ENCODE measurements around the gene FADS1.
A peak's percentile ranks its signal among the peaks of the same experiment; 100 is the strongest.

The FADS1 gene

DNA sequence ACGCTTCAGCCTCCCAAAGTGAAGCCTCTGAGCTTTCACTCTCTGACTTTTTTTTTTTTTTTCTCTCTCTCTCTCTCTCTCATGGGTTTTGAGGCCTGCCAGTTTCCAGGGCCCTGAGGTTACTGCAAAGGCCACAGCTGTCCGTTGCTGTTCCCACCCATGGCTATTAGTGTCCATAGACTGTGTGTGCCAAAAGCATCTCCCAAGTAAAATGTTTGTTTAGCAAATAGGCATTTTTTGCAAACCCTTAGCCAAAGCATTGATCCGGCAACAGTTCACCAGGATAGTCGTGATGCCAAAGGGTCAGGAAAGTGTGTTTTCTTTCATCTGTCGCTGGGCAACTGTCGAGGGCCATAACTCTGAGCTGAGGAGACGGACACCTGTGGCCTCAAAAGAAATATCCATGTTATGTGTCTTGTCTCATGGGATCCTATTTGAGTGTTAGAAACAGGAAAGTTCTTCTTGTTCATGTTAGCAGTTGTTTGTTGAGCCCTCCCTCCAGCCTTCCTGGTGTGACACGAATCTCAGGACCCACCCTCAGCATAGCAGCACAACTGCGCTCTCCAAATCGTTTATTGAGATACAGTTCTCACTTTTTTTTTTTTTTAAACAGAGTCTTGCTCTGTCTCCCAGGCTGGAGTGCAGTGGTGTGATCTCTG, 29.7 kb upstream of the FADS1 start:
- DNase-seq (ENCODE audit: low read depth), result no peak

DNA sequence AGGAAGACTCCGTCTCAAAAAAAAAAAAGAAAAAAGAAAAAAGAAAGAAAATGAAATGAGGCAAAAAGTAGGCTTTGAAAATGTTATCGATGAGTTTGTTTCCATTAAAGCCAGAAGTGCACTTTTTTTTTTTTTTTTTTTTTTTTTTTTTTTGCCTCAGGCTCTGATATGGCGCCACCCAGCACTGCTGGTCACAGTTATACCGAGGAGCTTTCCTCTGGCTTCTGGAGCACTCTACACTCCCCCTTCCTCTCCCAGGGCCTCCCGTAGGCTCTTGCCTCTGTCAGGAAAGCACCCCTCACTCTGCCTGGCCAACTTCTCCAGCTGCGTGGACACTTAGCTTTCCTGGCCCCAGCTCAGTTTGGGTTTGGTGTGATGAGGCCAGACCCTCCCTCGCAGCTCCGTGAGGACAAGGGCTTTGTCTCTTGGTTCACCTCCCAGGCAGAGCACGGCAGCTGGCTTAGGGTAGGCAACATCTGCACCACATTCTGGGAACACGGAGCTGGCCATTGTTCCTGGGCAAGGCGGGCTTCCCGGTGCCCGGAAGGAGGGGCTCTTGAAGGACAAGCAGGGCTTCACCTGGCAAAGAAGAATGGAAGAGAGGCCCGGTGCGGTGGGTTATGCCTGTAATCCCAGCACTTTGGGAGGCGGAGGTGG, 28.2 kb upstream of the FADS1 start:
- no peak for DNase-seq (ENCODE audit: low read depth)

DNA sequence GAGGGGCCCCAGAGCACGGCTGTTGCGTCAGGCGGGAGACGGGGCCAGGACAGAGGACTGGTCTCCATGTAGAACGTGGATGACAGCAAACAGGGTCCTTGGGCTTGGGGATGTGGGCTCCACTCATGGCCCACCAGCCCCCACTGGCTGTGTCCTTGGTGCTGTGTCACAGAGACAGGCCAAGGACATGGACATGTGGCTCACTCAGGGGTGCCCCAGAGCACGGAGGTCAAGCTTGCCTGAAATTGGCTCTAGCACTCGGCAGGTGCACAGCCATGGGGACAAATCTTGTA, 25.7 kb upstream of the FADS1 start:
- no peak for DNase-seq (ENCODE audit: low read depth)

DNA sequence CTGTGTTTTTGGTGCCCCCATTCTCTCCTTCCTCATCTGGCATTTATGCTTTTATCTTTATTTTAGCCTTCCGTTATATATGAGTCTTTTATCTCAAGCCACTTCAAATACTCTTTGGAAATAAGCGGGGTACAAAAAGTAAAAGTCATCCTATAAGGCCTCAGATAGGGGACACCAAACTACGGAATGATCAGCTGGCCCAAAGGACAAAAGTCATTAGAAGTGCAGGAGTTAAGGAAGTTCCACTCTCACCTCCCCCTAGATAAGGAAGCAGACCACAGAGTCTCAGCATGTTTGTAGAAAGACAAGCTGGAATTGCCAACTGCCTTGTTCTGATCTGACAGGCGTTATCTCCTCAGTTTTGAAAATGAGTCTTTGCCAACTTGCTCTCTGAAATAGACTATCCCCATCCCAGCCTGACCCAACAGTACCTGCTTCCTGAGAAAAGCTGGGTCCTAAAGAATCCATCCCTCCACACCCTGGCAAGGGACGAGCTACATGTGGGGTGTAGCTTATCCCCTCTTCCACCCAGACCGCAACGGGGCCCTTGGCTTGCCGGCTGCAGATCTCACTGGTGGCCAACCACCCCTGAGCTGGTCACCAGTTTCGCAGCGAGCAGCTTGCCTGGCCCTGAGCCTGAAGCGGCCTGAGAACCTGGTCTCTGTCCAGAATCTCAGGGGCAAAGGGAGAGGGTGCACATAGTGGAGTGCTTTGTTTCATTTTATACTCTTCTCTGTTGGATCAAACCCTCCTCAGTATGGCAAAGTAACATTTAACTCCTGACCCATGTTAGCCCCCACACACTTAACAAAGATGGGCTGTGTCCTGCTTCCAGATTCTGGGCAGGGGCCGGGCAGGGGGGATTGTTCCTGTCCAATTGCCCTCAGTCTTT, 25.1 kb upstream of the FADS1 start:
- DNase-seq (ENCODE audit: low read depth), result no peak

DNA sequence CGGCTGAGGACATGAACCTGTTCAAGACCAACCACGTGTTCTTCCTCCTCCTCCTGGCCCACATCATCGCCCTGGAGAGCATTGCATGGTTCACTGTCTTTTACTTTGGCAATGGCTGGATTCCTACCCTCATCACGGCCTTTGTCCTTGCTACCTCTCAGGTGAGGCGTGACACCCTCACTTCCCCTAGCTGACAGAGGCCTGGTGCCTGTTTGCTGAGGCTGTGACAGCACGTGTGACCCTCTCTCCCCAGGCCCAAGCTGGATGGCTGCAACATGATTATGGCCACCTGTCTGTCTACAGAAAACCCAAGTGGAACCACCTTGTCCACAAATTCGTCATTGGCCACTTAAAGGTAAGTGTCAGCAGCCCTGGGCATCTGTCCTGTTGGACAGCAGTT, 23.6 kb upstream of the FADS1 start:
- DNase-seq (ENCODE audit: low read depth), result no peak

DNA sequence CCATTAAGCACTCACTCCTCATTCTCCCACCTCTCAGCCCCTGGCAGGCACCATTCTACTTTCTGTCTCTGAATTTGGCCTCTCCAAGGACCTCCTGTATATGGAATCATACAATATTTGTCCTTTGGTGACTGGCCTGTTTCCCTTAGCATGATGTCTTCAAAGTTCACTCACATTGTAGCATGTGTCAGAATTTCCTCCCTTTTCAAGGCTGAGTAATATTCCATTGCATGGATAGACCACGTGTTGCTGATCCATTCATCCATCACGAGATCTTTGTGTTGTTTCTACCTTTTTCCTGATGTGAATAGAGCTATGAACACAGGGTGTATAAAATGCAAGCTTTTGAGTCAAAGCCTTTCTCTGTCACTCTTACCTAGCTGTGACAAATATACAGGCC, 22.9 kb upstream of the FADS1 start:
- DNase-seq (ENCODE audit: low read depth), result no peak

DNA sequence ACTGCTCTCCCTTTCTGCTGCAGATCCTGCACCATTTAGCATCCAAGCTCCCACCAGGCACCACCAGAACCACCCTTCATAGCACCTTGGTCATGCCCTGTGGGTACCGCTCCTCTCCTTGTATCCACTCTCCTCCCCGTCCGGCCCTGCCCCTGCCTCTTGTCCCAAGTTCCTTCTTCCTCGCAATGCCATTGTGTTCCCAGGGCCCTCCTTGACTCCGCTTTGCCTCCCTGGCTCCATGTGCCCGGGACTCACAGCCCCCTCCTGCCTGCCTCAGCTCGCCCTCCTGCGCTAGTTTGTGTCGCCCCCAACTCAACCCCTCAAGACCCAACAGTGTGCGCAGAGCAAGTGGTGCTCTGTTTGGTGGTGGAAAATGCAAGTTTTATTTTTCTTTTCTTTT, 22.1 kb upstream of the FADS1 start:
- DNase-seq (ENCODE audit: low read depth), result no peak

- DNase-seq (ENCODE audit: low read depth), result no peak
Observed at GRCh38 chr11:61838501-61838900, 21.7 kb upstream of the FADS1 start.

- no peak for DNase-seq (ENCODE audit: low read depth)
Observed at GRCh38 chr11:61837411-61838005, 20.7 kb upstream of the FADS1 start.

GRCh38 chr11:61836193-61836592, 19.4 kb upstream of the FADS1 start:
- no peak for DNase-seq (ENCODE audit: low read depth)

DNA sequence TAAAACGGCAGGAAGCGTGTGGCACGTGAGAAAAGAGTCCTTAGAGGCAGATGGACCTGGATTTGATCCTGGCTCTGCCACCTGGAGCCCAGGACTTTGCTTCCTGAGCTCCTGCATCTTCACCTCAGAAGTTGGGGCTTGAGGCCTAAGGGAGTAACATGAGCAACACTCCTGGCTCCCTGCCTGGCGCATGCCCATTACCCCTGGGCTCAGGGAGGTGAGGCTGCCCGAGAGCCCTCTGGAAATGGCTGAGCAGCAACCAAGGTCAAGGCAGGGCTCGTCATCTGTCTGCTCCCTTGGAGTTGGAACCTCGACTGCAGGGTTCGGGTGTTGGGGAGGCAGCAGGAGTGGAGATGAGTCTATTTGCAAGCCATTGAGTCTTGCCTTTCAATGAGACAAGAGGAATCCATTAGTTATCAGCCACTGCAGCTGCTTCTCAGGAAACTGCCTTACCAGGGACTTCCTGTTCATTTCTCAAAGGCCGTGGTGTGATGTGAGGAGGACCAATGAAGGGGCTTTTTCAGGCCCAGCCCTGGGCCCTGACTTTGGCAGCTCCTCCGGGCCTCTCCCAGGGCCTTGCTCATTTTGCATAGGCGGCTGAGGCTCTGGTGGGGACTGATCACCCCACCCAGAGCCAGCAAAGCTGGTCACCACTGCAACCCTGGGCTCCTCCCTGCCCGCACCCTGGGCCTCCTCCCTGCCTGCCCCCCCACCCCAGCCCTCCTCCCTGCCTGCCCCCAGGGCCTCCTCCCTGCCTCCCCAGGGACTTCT, 17.7 kb upstream of the FADS1 start:
- peak; percentile 81 for DNase-seq (ENCODE audit: low read depth)

GRCh38 chr11:61833926-61834277, 17.1 kb upstream of the FADS1 start:
- no peak for DNase-seq (ENCODE audit: low read depth)

- no peak for DNase-seq (ENCODE audit: low read depth)
Observed at GRCh38 chr11:61833471-61833870, 16.7 kb upstream of the FADS1 start.

DNA sequence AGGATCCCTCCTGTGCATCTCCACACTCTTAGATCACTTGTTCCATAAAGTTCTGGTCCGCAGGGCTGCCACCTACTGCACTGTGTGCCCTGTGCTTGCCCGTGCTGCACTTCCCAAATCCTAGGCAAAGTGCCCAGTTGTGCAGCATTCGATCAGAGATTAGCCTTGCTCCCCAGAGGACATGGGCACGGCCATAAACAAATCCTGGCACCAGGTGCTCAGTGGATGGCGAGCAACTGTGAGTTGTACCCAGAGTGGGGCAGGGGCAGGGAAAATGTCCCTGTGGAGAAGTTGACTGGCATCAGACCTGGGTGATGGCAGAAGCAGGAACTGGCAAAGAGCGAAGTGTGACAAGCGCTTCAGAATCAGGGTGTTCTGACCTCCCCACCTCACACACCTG, 16.0 kb upstream of the FADS1 start:
- no peak for DNase-seq (ENCODE audit: low read depth)

DNA sequence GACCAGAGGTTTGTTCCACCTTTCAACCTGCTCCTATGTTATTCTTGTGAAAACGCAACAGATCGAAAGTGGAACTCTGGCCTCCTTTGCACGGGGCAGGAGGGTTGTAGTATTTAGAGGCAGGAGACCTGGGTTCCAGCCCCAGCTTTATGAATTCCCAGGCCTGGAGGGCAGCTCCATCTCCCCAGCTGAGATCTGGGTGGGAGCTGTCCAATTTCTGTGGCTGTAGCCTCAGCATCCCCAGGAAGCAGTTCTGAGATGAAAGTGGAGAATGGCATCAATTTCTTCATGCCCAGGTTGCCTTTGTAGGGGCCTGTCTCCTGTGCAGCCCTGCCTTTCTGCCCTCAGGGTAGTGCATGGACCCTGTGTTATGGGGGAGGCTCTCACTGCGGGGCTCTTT, 15.4 kb upstream of the FADS1 start:
- DNase-seq (ENCODE audit: low read depth), result no peak

- peak; percentile 45 for DNase-seq (ENCODE audit: low read depth)
Observed at GRCh38 chr11:61830237-61831105, 13.7 kb upstream of the FADS1 start.

- DNase-seq (ENCODE audit: low read depth), result no peak
Observed at GRCh38 chr11:61829806-61830205, 13.0 kb upstream of the FADS1 start.

GRCh38 chr11:61828629-61829407, 12.0 kb upstream of the FADS1 start:
- no peak for DNase-seq (ENCODE audit: low read depth)

DNA sequence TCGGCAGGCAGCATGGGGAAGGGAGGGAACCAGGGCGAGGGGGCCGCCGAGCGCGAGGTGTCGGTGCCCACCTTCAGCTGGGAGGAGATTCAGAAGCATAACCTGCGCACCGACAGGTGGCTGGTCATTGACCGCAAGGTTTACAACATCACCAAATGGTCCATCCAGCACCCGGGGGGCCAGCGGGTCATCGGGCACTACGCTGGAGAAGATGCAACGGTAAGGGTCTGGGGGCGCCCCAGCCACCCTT, 11.5 kb upstream of the FADS1 start:
- no peak for DNase-seq (ENCODE audit: low read depth)

DNA sequence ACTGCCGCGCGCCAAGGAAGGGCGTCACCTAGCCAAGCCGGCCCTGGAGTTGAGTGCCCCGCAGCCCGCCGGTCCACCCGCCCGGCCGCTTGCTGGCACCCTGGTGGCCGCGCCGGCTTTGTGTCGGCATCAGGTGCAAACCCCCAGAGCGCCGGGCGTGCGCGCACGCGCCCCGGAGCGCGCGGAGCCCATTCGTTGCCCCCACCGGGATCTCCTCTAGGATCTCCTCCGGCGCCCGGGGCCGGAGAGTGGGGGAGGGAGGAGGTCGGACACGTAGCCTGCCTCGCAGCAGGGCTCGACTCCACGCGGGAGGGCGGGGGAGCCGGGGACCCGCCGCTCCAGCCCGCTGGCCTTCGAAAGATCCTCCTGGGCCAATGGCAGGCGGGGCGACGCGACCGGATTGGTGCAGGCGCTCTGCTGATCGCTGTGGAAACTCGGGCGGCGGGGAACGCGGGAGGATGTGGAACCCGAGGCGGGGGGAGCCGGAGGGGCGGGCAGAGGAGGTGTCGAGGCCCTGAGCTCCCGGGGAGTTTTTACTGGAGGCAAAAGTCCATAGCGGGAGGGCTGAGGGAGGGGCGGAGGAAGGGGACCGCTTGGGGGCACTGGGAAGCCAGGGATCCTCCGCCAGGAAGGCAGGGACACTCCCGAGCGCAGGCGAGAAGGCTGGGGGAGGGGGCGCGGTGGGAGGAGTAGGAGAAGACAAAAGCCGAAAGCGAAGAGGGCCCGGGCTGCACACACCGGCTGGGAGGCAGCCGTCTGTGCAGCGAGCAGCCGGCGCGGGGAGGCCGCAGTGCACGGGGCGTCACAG, 11.0 kb upstream of the FADS1 start, which contains the start of gene FADS2:
FADS2 (plus strand) TSS at position 730 of the 808 bp plus-strand sequence. CDS start 91 bp downstream, outside the sequence.
- peak; percentile 99 for DNase-seq (ENCODE audit: low read depth)
